Activated naive CD4-positive, alpha-beta T cell treated with anti-CD3 and anti-CD28 coated beads, Interleukin-2, amount 50 U/mL, for 24 hours (primary cell): ENCODE data around the gene ANKRD33B.

Experiments used
- H3K27ac Mint-ChIP-seq: one replicate; pipeline ENCODE4 v1.8.0; 2021; ENCODE audit warnings: mild to moderate bottlenecking, mixed read lengths
- H3K27me3 Mint-ChIP-seq: one replicate; pipeline ENCODE4 v1.8.0; 2021; ENCODE audit warnings: mixed read lengths
- H3K36me3 Mint-ChIP-seq: one replicate; pipeline ENCODE4 v1.8.0; 2021; ENCODE audit warnings: mixed read lengths
- H3K4me1 Mint-ChIP-seq: one replicate; pipeline ENCODE4 v1.8.0; 2021; ENCODE audit warnings: mixed read lengths
- H3K4me3 Mint-ChIP-seq: one replicate; pipeline ENCODE4 v1.8.0; 2021; ENCODE audit warnings: mild to moderate bottlenecking, mixed read lengths
- H3K9me3 Mint-ChIP-seq: one replicate; pipeline ENCODE4 v1.8.0; 2021; ENCODE audit warnings: mixed read lengths

ANKRD33B gene

GRCh38 chr5:10588779-10589447, 25.0 kb downstream of the ANKRD33B start:
- no peak overlapping the region for H3K4me3 Mint-ChIP-seq
- peaks cover 7% of the 10 kb centered on the region for H3K27me3 Mint-ChIP-seq
- peaks cover under 1% of the 10 kb centered on the region for H3K4me1 Mint-ChIP-seq
- H3K27ac Mint-ChIP-seq: no peak overlapping the region
- peaks cover 6% of the 10 kb centered on the region for H3K36me3 Mint-ChIP-seq
- H3K9me3 Mint-ChIP-seq: peaks cover 9% of the 10 kb centered on the region

- Mint-ChIP-seq H3K9me3 (peaks cover 9% of the 10 kb centered on the region), H3K36me3 (peaks cover 3% of the 10 kb centered on the region), H3K27me3 (peaks cover 4% of the 10 kb centered on the region), H3K27ac (no peak overlapping the region), H3K4me1 (peaks cover 5% of the 10 kb centered on the region), H3K4me3 (no peak overlapping the region)
Observed at GRCh38 chr5:10590226-10590999, 26.5 kb downstream of the ANKRD33B start.

GRCh38 chr5:10591159-10591558, 27.3 kb downstream of the ANKRD33B start:
- Mint-ChIP-seq H3K4me1 (peaks cover 7% of the 10 kb centered on the region), H3K9me3 (peaks cover 9% of the 10 kb centered on the region), H3K4me3 (no peak overlapping the region), H3K27me3 (peaks cover 4% of the 10 kb centered on the region), H3K27ac (no peak overlapping the region), H3K36me3 (peaks cover 3% of the 10 kb centered on the region)

GRCh38 chr5:10591966-10592365, 28.1 kb downstream of the ANKRD33B start:
- Mint-ChIP-seq H3K27ac (no peak overlapping the region), H3K4me3 (no peak overlapping the region), H3K36me3 (peaks cover 3% of the 10 kb centered on the region), H3K4me1 (peaks cover 11% of the 10 kb centered on the region), H3K9me3 (peaks cover 9% of the 10 kb centered on the region), H3K27me3 (peaks cover 4% of the 10 kb centered on the region)

- H3K9me3 Mint-ChIP-seq: peaks cover 9% of the 10 kb centered on the region
- H3K36me3 Mint-ChIP-seq: peaks cover 3% of the 10 kb centered on the region
- H3K4me3 Mint-ChIP-seq: no peak overlapping the region
- H3K4me1 Mint-ChIP-seq: peaks cover 11% of the 10 kb centered on the region
- H3K27ac Mint-ChIP-seq: no peak overlapping the region
- H3K27me3 Mint-ChIP-seq: peaks cover 4% of the 10 kb centered on the region
Observed at GRCh38 chr5:10592601-10593000, 28.7 kb downstream of the ANKRD33B start.

DNA sequence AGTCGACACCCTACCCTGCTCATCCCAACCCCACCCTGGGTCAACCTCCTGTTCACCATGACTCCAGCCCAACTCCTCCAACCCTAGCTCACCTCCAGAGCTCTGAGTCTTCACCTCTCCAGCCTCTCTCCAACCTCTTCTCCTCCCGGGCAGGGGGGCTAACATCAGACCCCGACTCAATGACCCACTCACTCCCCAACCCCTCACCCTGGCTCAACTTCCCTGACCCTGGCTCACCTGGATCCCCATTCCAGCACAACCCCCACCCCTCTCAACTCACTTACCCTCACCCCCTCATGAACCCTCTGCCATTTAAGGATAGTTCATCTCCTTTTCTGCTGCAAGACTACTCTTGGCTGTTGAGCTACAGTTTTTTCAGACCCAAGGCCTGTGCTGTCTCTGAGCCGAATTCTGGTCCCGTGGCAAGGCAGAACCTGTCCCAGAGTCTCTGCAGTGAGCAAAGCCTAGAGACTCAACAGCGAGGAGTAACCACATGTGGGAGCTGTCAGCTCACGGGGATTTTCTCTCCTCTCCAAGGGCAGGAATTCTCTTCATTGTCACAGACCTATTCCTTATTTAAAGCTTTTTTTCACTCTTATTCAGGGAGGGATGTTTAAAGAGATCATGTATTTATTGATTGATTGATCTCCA, 29.8 kb downstream of the ANKRD33B start:
- H3K4me1 Mint-ChIP-seq: peaks cover 11% of the 10 kb centered on the region
- H3K9me3 Mint-ChIP-seq: peaks cover 9% of the 10 kb centered on the region
- H3K27ac Mint-ChIP-seq: no peak overlapping the region
- peaks cover 3% of the 10 kb centered on the region for H3K36me3 Mint-ChIP-seq
- H3K27me3 Mint-ChIP-seq: peaks cover 4% of the 10 kb centered on the region
- H3K4me3 Mint-ChIP-seq: no peak overlapping the region

- Mint-ChIP-seq H3K27ac (no peak overlapping the region), H3K27me3 (peaks cover 3% of the 10 kb centered on the region), H3K36me3 (peaks cover 3% of the 10 kb centered on the region), H3K4me3 (no peak overlapping the region), H3K9me3 (peaks cover 2% of the 10 kb centered on the region), H3K4me1 (peaks cover 11% of the 10 kb centered on the region)
Observed at GRCh38 chr5:10594591-10595210, 30.8 kb downstream of the ANKRD33B start.

- Mint-ChIP-seq H3K4me3 (no peak overlapping the region), H3K36me3 (peaks cover 4% of the 10 kb centered on the region), H3K4me1 (peaks cover 14% of the 10 kb centered on the region), H3K9me3 (no peaks in the 10 kb centered on the region), H3K27me3 (peaks cover 3% of the 10 kb centered on the region), H3K27ac (no peak overlapping the region)
Observed at GRCh38 chr5:10595293-10595671, 31.4 kb downstream of the ANKRD33B start.

- no peak overlapping the region for H3K4me3 Mint-ChIP-seq
- H3K9me3 Mint-ChIP-seq: no peaks in the 10 kb centered on the region
- H3K27me3 Mint-ChIP-seq: peaks cover 3% of the 10 kb centered on the region
- peaks cover 6% of the 10 kb centered on the region for H3K36me3 Mint-ChIP-seq
- no peak overlapping the region for H3K27ac Mint-ChIP-seq
- H3K4me1 Mint-ChIP-seq: peaks cover 18% of the 10 kb centered on the region
Observed at GRCh38 chr5:10595672-10596309, 31.9 kb downstream of the ANKRD33B start.

GRCh38 chr5:10596310-10596703, 32.4 kb downstream of the ANKRD33B start:
- Mint-ChIP-seq H3K4me3 (no peak overlapping the region), H3K27me3 (peaks cover 3% of the 10 kb centered on the region), H3K9me3 (no peaks in the 10 kb centered on the region), H3K4me1 (peaks cover 22% of the 10 kb centered on the region), H3K36me3 (peaks cover 6% of the 10 kb centered on the region), H3K27ac (no peak overlapping the region)

DNA sequence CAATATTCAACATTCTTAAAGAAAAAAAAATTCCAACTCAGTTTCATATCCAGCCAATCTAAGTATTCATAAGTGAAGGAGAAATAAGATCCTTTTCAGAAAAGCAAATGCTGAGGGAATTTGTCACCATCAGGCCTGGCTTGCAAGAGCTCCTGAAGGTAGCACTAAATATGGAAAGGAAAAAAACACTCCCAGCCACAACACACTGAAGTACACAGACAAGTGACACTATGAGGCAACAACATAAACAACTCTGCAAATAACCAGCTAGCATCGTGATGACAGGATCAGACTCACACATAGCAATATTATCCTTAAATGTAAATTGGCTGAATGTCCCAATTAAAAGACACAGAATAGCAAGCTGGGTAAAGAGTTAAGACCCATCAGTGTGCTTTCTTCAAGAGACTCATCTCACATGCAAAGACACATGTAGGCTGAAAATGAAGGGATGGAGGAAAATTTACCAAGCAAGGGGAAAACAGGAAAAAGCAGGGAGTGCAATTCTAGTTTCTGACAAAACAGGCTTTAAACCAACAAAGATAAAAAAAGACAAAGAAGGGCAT, 33.1 kb downstream of the ANKRD33B start:
- Mint-ChIP-seq H3K9me3 (no peaks in the 10 kb centered on the region), H3K27ac (no peak overlapping the region), H3K4me1 (peaks cover 26% of the 10 kb centered on the region), H3K27me3 (peaks cover 3% of the 10 kb centered on the region), H3K4me3 (no peak overlapping the region), H3K36me3 (peaks cover 6% of the 10 kb centered on the region)

DNA sequence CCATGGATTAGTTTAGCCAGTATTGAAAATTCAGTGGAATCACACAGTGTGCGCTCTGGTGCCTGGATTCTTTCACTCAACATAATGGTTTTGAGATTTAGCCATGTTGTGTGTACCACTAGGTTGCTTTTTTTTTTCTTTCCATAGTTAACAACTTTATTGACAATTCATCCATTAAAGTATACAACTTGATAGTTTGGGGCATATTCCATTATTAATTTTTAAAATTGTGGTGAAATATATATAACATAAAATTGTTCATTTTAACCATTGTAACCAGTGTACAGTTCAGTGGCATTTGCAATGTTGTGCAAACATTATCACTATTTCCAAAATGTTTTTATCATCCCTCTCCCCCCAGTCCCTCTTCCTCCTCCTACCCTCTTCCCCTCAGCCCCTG, 35.2 kb downstream of the ANKRD33B start:
- H3K36me3 Mint-ChIP-seq: peaks cover 4% of the 10 kb centered on the region

DNA sequence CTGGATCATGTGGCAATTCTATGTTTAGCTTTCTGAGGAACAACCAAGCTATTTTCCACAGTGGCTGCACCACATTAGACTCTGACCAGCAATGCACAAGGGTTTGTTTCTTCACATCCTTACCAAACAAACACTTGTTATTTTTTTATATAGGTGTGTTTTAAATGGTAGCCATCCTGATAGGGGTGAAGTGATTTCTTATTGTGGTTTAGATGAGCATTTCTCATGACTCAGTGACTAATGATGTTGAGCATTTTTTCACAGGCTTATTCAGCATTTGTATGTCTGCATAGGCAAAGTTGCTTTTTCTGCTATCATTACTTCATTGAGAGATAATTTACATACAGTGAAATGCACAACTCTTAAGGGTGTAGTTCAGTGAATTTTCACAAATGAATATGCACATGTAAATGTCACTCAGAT, 36.0 kb downstream of the ANKRD33B start:
- Mint-ChIP-seq H3K4me3 (no peak overlapping the region), H3K4me1 (peaks cover 22% of the 10 kb centered on the region), H3K9me3 (no peaks in the 10 kb centered on the region), H3K27ac (no peak overlapping the region), H3K36me3 (peaks cover 4% of the 10 kb centered on the region), H3K27me3 (peaks cover 2% of the 10 kb centered on the region)

More for the DNA sequence above, 35.2 kb downstream of the ANKRD33B start:
- Mint-ChIP-seq H3K4me3 (no peak overlapping the region), H3K27me3 (peaks cover 2% of the 10 kb centered on the region), H3K9me3 (no peaks in the 10 kb centered on the region), H3K4me1 (peaks cover 26% of the 10 kb centered on the region), H3K27ac (no peak overlapping the region)

GRCh38 chr5:10600626-10601245, 36.9 kb downstream of the ANKRD33B start:
- H3K27me3 Mint-ChIP-seq: peaks cover 2% of the 10 kb centered on the region
- no peak overlapping the region for H3K4me3 Mint-ChIP-seq
- H3K9me3 Mint-ChIP-seq: no peaks in the 10 kb centered on the region
- H3K36me3 Mint-ChIP-seq: peaks cover 4% of the 10 kb centered on the region
- no peak overlapping the region for H3K27ac Mint-ChIP-seq
- H3K4me1 Mint-ChIP-seq: peaks cover 21% of the 10 kb centered on the region
